Measurements from ENCODE around the gene RALY. TPM values are rescaled to one million over a fixed set of nuclear protein-coding genes. Genes with fewer than 3 reads are reported as not detected.
A peak's percentile ranks its signal among the peaks of the same experiment; 100 is the strongest.

The RALY gene
- total and polyA plus RNA-seq, 11 donors: 99.2 to 210 (median 106) TPM

GRCh38 chr20:34082232-34082887 lies 88.6 kb downstream of the RALY start:
- H3K4me3 ChIP-seq: no peak overlapping the region
- H3K27me3 ChIP-seq: no peaks in the 10 kb centered on the region
- no peak for DNase-seq
- H3K4me1 ChIP-seq: peaks cover 0 to 37% (median 21%) of the 10 kb centered on the region in 12 donors
- intact Hi-C loops (cut with DNase I): loop anchor here in 1 of 10 donors (5.0 kb wide), 1 partner anchor 45 kb away; no protein-coding TSS in a partner anchor
- H3K27ac ChIP-seq: peak overlapping the region in 10 of 12 donors; percentile 5 to 72 (median 54)
- peaks cover 0 to 97% (median 68%) of the 10 kb centered on the region in 9 donors for H3K36me3 ChIP-seq
- 87 to 90% (median 88%) methylated on average over 7 to 8 of the region's 8 CpGs for WGBS, 4 donors
- ATAC-seq: peak in 1 of 4 donors; percentile 9
- TF ChIP-seq CTCF (IDR thresholded peaks at IDR 0.05) (no peak), POLR2A (IDR thresholded peaks at IDR 0.05) (no peak)
- H3K9me3 ChIP-seq: no peaks in the 10 kb centered on the region

GRCh38 chr20:34083137-34083536 lies 89.4 kb downstream of the RALY start:
- Histone ChIP-seq H3K4me3 (no peak overlapping the region), H3K36me3 (peaks cover 0 to 97% (median 66%) of the 10 kb centered on the region in 9 donors), H3K27ac (peak overlapping the region in 10 of 12 donors; percentile 5 to 72 (median 54)), H3K27me3 (no peaks in the 10 kb centered on the region), H3K9me3 (no peaks in the 10 kb centered on the region), H3K4me1 (peaks cover 0 to 37% (median 21%) of the 10 kb centered on the region in 12 donors)
- DNase-seq (peak; percentile 81 to 90 (median 85)), ATAC-seq (peak; percentile 92 to 96 (median 94))
- peak in 3 of 12 donors; percentile 11 to 31 (median 17) for TF ChIP-seq CTCF (IDR thresholded peaks at IDR 0.05)
- TF ChIP-seq POLR2A (IDR thresholded peaks at IDR 0.05): no peak
- intact Hi-C loops (cut with DNase I): loop anchor here in 1 of 10 donors (5.0 kb wide), 1 partner anchor 44 kb away; no protein-coding TSS in a partner anchor
- 21 to 22% (median 22%) methylated on average over 7 of the region's 7 CpGs for WGBS, 4 donors

- whole genome bisulfite sequencing, 4 donors: 92 to 98% (median 95%) methylated on average over 2 of the region's 2 CpGs
Observed at GRCh38 chr20:34083781-34084180, 90.1 kb downstream of the RALY start.

More at GRCh38 chr20:34083781-34084180, 90.1 kb downstream of the RALY start:
- Histone ChIP-seq H3K36me3 (peaks cover 0 to 97% (median 66%) of the 10 kb centered on the region in 9 donors), H3K4me1 (peaks cover 0 to 42% (median 23%) of the 10 kb centered on the region in 12 donors), H3K4me3 (no peak overlapping the region), H3K27me3 (no peaks in the 10 kb centered on the region), H3K9me3 (no peaks in the 10 kb centered on the region), H3K27ac (peak overlapping the region in 6 of 12 donors; percentile 5 to 72 (median 56))
- ATAC-seq (no peak), DNase-seq (no peak)
- intact Hi-C loops (cut with DNase I): loop anchor here in 1 of 10 donors (5.0 kb wide), 1 partner anchor 44 kb away; no protein-coding TSS in a partner anchor
- no peak for TF ChIP-seq POLR2A (IDR thresholded peaks at IDR 0.05)
- TF ChIP-seq CTCF (IDR thresholded peaks at IDR 0.05): no peak

Measured in heart left ventricle (tissue), 16 donors.